ENCODE measurements around the gene PTPRN2.

- TF ChIP-seq CTCF (IDR thresholded peaks at IDR 0.05): no peak
- no peak for TF ChIP-seq POLR2AphosphoS5 (IDR thresholded peaks at IDR 0.05)
- TF ChIP-seq POLR2A (IDR thresholded peaks at IDR 0.05): no peak
- TF ChIP-seq EP300 (IDR thresholded peaks at IDR 0.05): no peak
Measured at GRCh38 chr7:157979636-157980340, 607.8 kb downstream of the PTPRN2 start.

Measured in sigmoid colon (tissue), 4 donors.